Left lung (tissue), 10 donors: ENCODE results near the gene RPS14. TPM values are rescaled to one million over a fixed set of nuclear protein-coding genes. Genes with fewer than 3 reads are reported as not detected.

ENCODE experiments used
- ATAC-seq: fragments of 200-7000 bp; cut with Tn5 transposase; one replicate; pipeline ENCODE4 v1.9.1; 2020; ENCODE audit warnings: moderate library complexity
- DNase-seq, 4 donors: peaks; one replicate each; pipeline ENCODE4 v3.0.0-alpha.2; 2013 to 2020
- H3K27ac ChIP-seq, 2 donors: fragments of 200-600 bp; sonication (generic) in 1 of 2; one replicate each; pipeline versions ENCODE4 v1.5.0 to v1.8.0; 2020 to 2021
- H3K27me3 ChIP-seq, 2 donors: fragments of 200-600 bp; sonication (generic) in 1 of 2; one replicate each; pipeline versions ENCODE4 v1.5.0 to v1.8.0; 2020 to 2021
- H3K36me3 ChIP-seq, 2 donors: fragments of 200-600 bp; sonication (generic) in 1 of 2; one replicate each; pipeline versions ENCODE4 v1.5.0 to v1.8.0; 2020 to 2021
- H3K4me1 ChIP-seq, 2 donors: fragments of 200-600 bp; one replicate each; pipeline ENCODE4 v1.8.0; 2021
- H3K4me3 ChIP-seq, 2 donors: fragments of 200-600 bp; sonication (generic) in 1 of 2; one replicate each; pipeline versions ENCODE4 v1.5.0 to v1.8.0; 2020 to 2021; ENCODE audit warnings: mild to moderate bottlenecking in 1 of 2
- H3K9me3 ChIP-seq, 2 donors: fragments of 200-600 bp; sonication (generic) in 1 of 2; one replicate each; pipeline versions ENCODE4 v1.5.0 to v1.8.0; 2020 to 2021
- intact Hi-C, 2 donors: fragments of 100-400 bp; cut with DNase I; formaldehyde crosslinking; loops; one replicate each; pipeline versions ENCODE4 v1.11.2 to v1.14.2; 2022
- polyA plus RNA-seq, 6 donors: library from polyadenylated mRNA; unstranded; fragments of 120-200 nt; gene quantifications; one replicate each; pipeline ENCODE4 v1.2.1, GENCODE V29; 2013; ENCODE audit not compliant: insufficient read length in 6 of 6
- total RNA-seq, 2 donors: library from RNA; stranded (reverse); fragmentation: NEBNext Ultra II Directional; extraction: Animal tissue kit (Norgen Biotek cat#: 25700); gene quantifications; one replicate each; pipeline ENCODE4 v1.2.1, GENCODE V29; 2021
- TF ChIP-seq, protein P1 (sequence below), 2 donors: fragments of 200-600 bp; sonication (generic) in 1 of 2; IDR thresholded peaks; one replicate each; pipeline versions ENCODE4 v1.5.0 to v1.8.0; 2021; ENCODE audit warnings: antibody characterized with exemption in 2 of 2
- donor health status: DM: no; HTN: yes; CAD: no.
- donor health status: DM: no; HTN: no; CAD: no.

RPS14 gene
- total and polyA plus RNA-seq, 8 donors = 1,428 to 2,778 (median 2,416) TPM

DNA sequence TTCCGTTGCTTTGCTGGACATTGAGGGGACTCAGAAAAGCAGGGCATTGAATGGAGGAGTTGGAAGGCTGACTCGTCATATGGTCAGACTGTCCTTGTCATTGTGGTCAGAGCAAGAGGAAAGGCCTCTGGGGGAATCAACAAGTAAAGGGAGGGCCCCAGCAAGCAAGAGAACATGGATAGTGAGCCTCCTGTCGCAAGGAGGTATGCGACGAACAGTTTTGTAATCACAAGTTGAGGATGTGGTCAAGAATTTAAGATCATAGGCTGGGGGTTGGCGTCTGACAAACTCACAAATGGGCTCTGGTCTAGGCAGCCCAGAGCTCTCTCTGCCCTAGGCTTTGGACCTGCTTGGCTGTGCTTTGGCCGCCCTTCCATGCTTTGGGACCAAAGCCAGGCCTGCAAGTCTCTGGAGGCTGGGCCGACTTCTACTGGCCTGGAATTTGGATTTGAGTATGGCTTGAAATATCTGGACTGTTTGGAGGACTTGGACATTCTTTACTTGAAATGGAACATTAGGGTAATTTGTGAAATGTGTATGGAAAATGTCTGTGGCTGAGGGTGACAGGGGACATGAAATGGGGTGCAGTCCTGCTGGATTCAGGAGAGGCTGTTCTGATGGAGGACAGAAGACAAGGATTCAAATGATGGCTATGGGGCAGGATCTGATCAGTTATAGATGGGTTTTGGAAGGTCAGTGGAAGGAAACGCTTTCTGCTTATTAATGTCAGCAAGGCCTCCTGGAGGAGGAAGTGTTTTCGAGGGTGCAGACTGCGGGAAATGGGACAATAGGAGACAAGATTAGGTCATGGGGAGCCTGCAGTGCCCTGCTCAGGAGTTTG, 39.2 kb upstream of the RPS14 start:
- peaks cover 49 to 79% of the 10 kb centered on the region in 2 donors for H3K4me1 ChIP-seq
- H3K4me3 ChIP-seq = peak overlapping the region in 1 of 2 donors; percentile 11
- peak in 3 of 4 donors; percentile 65 to 84 (median 73) for DNase-seq
- H3K9me3 ChIP-seq = no peaks in the 10 kb centered on the region
- peaks cover 0 to 8% of the 10 kb centered on the region in 2 donors for H3K36me3 ChIP-seq
- peak overlapping the region; percentile 93 to 97 for H3K27ac ChIP-seq
- H3K27me3 ChIP-seq = no peaks in the 10 kb centered on the region
- intact Hi-C loops = no loop called here
- TF ChIP-seq, protein P1, sequence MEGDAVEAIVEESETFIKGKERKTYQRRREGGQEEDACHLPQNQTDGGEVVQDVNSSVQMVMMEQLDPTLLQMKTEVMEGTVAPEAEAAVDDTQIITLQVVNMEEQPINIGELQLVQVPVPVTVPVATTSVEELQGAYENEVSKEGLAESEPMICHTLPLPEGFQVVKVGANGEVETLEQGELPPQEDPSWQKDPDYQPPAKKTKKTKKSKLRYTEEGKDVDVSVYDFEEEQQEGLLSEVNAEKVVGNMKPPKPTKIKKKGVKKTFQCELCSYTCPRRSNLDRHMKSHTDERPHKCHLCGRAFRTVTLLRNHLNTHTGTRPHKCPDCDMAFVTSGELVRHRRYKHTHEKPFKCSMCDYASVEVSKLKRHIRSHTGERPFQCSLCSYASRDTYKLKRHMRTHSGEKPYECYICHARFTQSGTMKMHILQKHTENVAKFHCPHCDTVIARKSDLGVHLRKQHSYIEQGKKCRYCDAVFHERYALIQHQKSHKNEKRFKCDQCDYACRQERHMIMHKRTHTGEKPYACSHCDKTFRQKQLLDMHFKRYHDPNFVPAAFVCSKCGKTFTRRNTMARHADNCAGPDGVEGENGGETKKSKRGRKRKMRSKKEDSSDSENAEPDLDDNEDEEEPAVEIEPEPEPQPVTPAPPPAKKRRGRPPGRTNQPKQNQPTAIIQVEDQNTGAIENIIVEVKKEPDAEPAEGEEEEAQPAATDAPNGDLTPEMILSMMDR (IDR thresholded peaks at IDR 0.05) = no peak
- peak; percentile 36 for ATAC-seq

DNA sequence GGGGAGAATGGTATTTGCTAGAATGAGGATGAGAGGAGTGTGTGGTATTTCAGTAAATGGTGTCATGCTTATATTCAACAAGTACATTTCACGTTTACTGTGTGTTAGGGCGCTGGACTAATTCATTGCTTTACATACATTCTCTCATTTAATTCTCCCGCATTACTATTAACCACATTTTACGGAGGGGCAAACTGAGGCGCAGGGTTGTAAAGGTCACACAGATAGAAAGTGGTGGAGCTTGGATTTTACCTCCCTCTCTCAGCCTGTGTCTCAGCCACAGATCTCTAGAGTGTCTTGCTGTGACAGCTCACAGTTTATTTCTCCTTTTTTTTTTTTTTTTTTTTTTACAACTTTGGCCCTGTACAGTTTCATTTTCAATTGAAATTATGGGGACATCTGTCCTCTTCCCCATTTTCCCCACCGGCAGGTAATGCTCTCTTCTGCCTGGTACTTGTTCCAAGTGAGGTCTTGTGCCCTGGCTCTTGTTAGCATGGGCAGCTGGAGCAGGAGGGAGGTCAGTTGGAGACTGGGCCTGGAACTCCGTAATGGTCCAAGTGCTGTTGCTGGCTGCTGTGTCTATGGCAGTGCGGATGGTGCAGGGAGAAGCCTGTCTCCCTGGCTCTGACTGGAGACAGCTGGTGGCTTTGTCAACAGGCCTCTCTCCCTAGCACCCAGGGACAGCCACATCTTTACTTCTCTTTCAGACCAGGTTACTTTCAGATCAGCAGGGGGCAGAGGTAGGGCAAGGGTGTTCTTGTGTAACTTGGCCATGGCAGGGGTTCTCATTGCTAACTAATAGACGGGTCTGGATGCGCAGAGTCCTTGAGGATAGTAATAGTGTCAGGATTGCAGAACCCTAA, 37.9 kb upstream of the RPS14 start:
- TF ChIP-seq, protein P1 (IDR thresholded peaks at IDR 0.05) = no peak
- DNase-seq (peak in 1 of 4 donors; percentile 60), ATAC-seq (peak; percentile 41)
- peak overlapping the region; percentile 93 to 97 for H3K27ac ChIP-seq
- no peaks in the 10 kb centered on the region for H3K27me3 ChIP-seq
- intact Hi-C loops = no loop called here
- peaks cover 49 to 69% of the 10 kb centered on the region in 2 donors for H3K4me1 ChIP-seq
- H3K36me3 ChIP-seq = peaks cover 0 to 8% of the 10 kb centered on the region in 2 donors
- H3K4me3 ChIP-seq = peak overlapping the region; percentile 65 to 85
- no peaks in the 10 kb centered on the region for H3K9me3 ChIP-seq

DNA sequence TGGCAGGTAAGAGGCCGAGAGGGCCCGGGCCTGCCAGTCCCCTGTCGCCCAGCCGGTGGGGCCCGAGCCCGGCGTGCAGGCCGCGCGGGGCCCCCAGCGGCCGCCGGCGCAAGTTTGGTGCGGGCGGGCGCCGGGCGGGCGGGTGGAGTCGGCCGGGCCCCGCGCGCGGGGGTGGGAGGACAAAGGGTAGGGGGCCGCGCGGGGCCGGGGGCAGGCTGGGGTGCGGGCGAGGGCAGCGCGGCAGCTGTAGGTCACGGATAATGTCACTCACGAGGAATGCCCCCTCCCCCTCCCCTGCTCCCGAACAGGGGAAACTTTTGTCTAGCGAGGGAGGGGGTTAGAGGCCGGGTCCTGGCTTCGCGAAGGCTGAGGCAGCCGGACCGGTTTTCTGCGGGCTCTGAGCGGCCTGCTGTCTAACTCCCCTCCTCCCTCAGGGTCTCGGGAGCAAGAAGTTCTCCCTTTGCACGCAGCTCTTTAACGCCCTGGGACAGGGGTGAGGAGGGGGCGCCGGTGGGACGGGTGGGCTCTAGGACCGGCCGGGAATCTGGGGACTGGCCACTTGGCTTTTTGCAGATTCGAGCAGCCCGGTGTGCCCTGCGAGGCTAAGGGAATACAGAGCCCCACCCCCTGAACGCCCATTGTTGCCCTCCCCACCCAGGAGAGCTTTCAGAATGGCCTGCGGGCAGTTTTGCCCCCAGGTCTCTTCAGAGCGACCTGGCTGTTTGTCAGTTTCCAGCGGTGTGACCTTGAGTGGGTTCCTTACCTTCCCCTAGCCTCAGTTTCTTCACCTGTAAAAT, 37.1 kb upstream of the RPS14 start:
- H3K27me3 ChIP-seq = no peaks in the 10 kb centered on the region
- peaks cover 0 to 8% of the 10 kb centered on the region in 2 donors for H3K36me3 ChIP-seq
- ATAC-seq = peak; percentile 46
- DNase-seq = peak; percentile 77 to 89 (median 85)
- peaks cover 48 to 61% of the 10 kb centered on the region in 2 donors for H3K4me1 ChIP-seq
- H3K4me3 ChIP-seq = peak overlapping the region; percentile 65 to 85
- peak overlapping the region; percentile 93 to 97 for H3K27ac ChIP-seq
- H3K9me3 ChIP-seq = no peaks in the 10 kb centered on the region
- TF ChIP-seq, protein P1 (IDR thresholded peaks at IDR 0.05) = no peak
- intact Hi-C loops = no loop called here

DNA sequence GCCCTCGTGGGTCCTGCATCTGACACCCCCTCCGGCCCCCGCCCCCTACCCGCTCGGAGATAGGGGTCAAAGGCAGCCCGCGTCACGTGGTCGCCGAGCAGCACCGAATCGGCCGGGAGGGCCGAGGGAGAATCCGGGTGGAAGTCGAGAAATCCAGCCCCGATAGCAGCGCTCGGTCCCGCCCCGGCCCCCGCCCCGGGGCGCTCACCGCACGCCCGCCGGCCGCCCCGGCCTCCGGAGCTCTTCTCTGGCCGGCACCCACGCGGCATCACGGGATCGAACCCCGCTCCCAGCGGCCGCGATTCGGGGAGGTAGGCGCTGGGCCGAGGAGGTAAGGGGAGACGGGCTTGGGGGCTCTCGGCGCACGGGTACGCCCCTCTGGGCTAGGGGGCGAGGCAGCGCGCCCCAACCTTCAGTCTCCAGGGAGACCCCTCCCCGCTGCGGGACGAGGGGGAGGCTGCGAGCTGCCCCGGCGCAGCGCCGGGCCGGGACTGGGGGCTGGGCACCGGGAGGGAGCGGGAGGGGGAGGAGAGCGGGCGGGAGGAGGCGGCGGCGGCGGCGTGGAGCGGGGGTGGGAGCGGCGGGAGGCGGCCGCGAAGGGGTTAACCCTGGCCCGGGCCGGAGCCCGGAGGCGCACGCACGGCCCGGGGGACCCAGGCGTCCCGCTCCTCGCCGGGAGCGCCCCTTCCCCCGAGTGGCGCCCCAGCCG, 36.3 kb upstream of the RPS14 start:
- Histone ChIP-seq H3K27ac (peak overlapping the region; percentile 93 to 97), H3K4me1 (peaks cover 41 to 53% of the 10 kb centered on the region in 2 donors)
- DNase-seq = peak in 3 of 4 donors; percentile 70 to 91 (median 76)

More for the DNA sequence above, 36.3 kb upstream of the RPS14 start:
- intact Hi-C loops = no loop called here
- Histone ChIP-seq H3K27me3 (no peaks in the 10 kb centered on the region), H3K9me3 (no peaks in the 10 kb centered on the region), H3K4me3 (peak overlapping the region; percentile 65 to 85), H3K36me3 (peaks cover 0 to 8% of the 10 kb centered on the region in 2 donors)
- TF ChIP-seq, protein P1 (IDR thresholded peaks at IDR 0.05) = no peak
- ATAC-seq = peak; percentile 31
